Brain microvascular endothelial cell (primary cell): ENCODE measurements around the gene SLC8A2.

ENCODE experiments used
- DNase-seq: peaks from one replicate; pipeline ENCODE4 v3.0.0-alpha.2; 2020
- H3K27ac ChIP-seq: fragments of 250-450 bp; sonication (Bioruptor Pico); 2 replicates; pipeline ENCODE4 v1.5.1; 2020; ENCODE audit warnings: mild to moderate bottlenecking, moderate library complexity
- H3K27me3 ChIP-seq: fragments of 250-450 bp; sonication (Bioruptor Pico); replicated peaks from 2 replicates; pipeline ENCODE4 v1.5.1; 2020; ENCODE audit warnings: mild to moderate bottlenecking
- H3K36me3 ChIP-seq: fragments of 250-450 bp; sonication (Bioruptor Pico); replicated peaks from 2 replicates; pipeline ENCODE4 v1.5.1; 2020; ENCODE audit warnings: mild to moderate bottlenecking
- H3K4me3 ChIP-seq: 2 replicates; pipeline ENCODE4 v1.5.1; 2011; ENCODE audit warnings: low read depth, mild to moderate bottlenecking, control low read depth, low read length, moderate library complexity
- in situ Hi-C: cut with HindIII; loops from 2 replicates; pipeline ENCODE4 v1.10.0; 2017; ENCODE audit warnings: low sequenced_read_pairs, low pct_ligation_motif_present
- TF ChIP-seq, protein P1 (sequence below): IDR thresholded peaks from 2 replicates; pipeline ENCODE4 v1.5.1; 2011; ENCODE audit warnings: low read depth, mild to moderate bottlenecking, moderate library complexity, low read length, control low read depth, inconsistent platforms; ENCODE audit errors: missing control alignments

The SLC8A2 gene

DNA sequence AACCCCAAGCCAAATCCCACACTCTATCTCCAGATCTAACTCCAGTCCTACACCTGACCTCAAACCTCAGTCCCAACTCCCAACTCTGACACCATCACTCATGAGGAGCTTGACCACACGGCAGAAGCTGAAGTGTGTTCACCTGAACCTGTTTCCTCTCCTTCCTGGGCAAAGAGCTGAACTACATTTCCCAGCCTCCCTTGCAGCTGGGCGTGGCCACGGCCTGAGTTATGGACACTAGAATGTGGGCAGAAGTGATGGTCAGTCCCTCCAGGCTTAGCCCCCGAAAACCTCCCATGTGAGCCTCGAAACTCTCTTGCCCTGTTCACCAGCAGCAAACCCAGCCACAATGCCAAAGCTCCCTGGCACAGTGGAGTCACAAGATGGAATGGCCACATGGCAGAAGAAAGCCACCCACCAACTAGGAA, 32.9 kb downstream of the SLC8A2 start:
- TF ChIP-seq, protein P1, sequence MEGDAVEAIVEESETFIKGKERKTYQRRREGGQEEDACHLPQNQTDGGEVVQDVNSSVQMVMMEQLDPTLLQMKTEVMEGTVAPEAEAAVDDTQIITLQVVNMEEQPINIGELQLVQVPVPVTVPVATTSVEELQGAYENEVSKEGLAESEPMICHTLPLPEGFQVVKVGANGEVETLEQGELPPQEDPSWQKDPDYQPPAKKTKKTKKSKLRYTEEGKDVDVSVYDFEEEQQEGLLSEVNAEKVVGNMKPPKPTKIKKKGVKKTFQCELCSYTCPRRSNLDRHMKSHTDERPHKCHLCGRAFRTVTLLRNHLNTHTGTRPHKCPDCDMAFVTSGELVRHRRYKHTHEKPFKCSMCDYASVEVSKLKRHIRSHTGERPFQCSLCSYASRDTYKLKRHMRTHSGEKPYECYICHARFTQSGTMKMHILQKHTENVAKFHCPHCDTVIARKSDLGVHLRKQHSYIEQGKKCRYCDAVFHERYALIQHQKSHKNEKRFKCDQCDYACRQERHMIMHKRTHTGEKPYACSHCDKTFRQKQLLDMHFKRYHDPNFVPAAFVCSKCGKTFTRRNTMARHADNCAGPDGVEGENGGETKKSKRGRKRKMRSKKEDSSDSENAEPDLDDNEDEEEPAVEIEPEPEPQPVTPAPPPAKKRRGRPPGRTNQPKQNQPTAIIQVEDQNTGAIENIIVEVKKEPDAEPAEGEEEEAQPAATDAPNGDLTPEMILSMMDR = no peak

DNA sequence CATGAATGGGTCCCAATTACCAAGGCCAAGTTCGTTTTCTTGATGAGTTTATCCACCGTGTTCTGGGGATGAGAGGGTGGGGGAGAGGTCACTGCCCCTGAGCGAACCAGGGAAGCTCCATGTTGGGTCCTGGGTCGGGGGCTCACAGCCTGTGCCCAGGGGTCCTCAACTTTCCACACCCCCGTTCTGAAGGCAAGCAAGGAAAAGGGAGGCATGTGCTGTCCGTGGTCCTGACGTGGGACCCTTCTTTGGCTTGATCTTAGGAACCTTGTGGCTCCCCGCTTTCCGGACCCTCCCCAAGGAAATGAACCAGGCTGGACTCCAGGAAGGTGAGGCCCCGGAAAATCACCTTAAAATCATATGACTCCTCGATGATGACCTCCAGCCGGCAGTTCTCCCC, 34.2 kb downstream of the SLC8A2 start:
- Histone ChIP-seq H3K27ac (no peak overlapping the region), H3K27me3 (no peaks in the 10 kb centered on the region), H3K4me3 (no peak overlapping the region), H3K36me3 (no peaks in the 10 kb centered on the region)
- in situ Hi-C loops = no loop called here
- TF ChIP-seq, protein P1 = no peak
- no peak for DNase-seq

More for the DNA sequence above, 32.9 kb downstream of the SLC8A2 start:
- no peak for DNase-seq
- H3K36me3 ChIP-seq = no peaks in the 10 kb centered on the region
- in situ Hi-C loops = no loop called here
- H3K27ac ChIP-seq = no peak overlapping the region
- no peak overlapping the region for H3K4me3 ChIP-seq
- H3K27me3 ChIP-seq = peaks cover 6% of the 10 kb centered on the region

DNA sequence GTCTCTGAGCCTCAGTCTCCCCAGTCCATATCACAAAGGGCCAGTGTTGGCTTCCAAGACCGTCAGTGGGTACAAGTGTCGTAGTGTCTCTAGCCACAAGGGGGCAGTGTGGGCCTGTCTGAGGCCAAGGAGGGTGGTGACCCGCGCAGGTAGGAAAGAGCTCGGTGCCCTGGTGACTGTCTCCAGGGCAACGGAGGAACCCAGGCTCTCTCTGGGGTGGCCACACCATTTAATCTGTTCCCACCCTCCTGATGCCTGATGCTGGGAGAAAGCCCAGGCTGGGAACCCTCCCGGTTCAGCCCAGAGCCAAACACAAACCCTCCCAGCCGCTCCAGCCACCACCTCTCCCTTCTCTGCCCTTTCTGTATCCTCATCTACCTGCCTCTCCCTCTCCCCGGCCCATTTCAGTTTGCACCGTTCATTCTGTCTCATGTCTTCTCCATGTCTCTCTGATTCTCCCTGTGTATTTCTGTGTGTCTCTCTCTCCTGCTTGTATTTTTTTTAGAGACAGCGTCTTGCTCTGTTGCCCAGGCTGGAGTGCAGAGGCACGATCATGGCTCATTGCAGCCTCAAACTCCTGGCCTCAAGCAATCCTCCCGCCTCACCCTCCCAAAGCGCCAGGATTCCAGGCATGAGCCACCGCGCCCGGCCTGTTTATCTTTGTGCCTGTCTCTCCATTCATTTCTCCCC, 34.8 kb downstream of the SLC8A2 start:
- peak; percentile 42 for DNase-seq
- Histone ChIP-seq H3K27ac (no peak overlapping the region), H3K36me3 (no peaks in the 10 kb centered on the region), H3K4me3 (no peak overlapping the region), H3K27me3 (no peaks in the 10 kb centered on the region)
- TF ChIP-seq, protein P1 = peak; percentile 89
- in situ Hi-C loops = no loop called here

DNA sequence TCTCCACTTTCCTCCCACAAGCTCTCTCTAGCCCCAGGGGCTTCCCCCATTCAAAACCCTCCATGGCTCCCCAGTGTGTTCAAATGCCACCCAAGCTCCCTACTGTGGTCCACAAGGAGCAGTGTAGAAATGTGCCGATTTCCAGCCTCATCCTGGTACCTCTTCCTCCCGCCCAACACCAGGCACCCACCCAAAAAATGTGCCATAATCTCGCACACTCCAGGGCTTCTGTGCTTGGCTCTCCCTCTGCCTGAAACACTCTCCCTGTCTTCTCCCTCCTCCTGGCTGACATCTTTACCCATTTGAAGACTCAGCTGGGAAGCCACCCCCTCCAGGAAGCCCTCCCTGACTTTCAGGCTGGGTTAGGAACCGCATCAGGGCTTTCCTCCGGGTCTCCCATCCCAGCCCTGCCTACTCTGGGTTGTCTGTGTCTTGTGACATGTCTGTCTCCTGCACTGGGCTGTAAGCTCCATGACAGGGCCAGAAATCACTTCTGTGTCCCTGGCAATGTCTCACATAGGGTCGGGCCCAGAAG, 35.7 kb downstream of the SLC8A2 start:
- Histone ChIP-seq H3K27ac (no peak overlapping the region), H3K27me3 (no peaks in the 10 kb centered on the region), H3K36me3 (no peaks in the 10 kb centered on the region), H3K4me3 (no peak overlapping the region)
- DNase-seq = no peak
- TF ChIP-seq, protein P1 = no peak
- in situ Hi-C loops = no loop called here

DNA sequence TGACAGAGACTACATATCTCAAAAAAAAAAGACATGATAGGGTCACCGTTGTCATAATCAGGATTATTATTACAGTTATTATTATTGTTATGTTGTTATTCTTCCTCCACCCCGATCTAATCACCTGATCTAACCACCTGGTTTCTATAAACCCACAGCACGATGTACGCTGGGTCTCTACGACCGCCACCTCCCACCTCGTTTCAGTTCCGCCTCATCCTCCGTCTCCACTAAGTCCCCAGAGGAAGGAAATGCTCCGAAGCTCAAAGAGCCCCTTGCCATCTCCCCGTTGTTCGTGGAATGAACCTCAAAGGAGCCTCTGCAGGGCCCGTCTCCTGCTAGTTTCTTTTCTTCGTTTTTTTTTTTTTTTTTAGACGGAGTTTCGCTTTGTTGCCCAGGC, 36.5 kb downstream of the SLC8A2 start:
- no peak for DNase-seq
- TF ChIP-seq, protein P1 = no peak
- Histone ChIP-seq H3K36me3 (no peaks in the 10 kb centered on the region), H3K27ac (no peak overlapping the region), H3K27me3 (no peaks in the 10 kb centered on the region), H3K4me3 (no peak overlapping the region)
- in situ Hi-C loops = no loop called here
